H9 (cell line): Measurements from ENCODE around the gene SLC13A5. TPM values are rescaled to one million over a fixed set of nuclear protein-coding genes. Genes with fewer than 3 reads are reported as not detected.

Source experiments
- DNase-seq: peaks from one replicate; pipeline ENCODE4 v3.0.0-alpha.2; 2017
- H2AFZ ChIP-seq: one replicate; pipeline ENCODE4 v1.6.1; 2013; ENCODE audit warnings: mild to moderate bottlenecking, low read length, control low read depth, moderate library complexity
- H2AK5ac ChIP-seq: 2 replicates; pipeline ENCODE4 v1.6.1; 2013; ENCODE audit warnings: low read length, control low read depth, mixed read lengths; ENCODE audit not compliant: insufficient read length
- H2BK120ac ChIP-seq: one replicate; pipeline ENCODE4 v1.6.1; 2013; ENCODE audit warnings: low read depth, mild to moderate bottlenecking, low read length, control low read depth, inconsistent platforms; ENCODE audit not compliant: poor library complexity, severe bottlenecking
- H2BK12ac ChIP-seq: 2 replicates; pipeline ENCODE4 v1.6.1; 2013; ENCODE audit warnings: low read length, control low read depth, mixed read lengths, low read depth; ENCODE audit not compliant: insufficient read length
- H2BK15ac ChIP-seq: 2 replicates; pipeline ENCODE4 v1.6.1; 2013; ENCODE audit warnings: low read depth, low read length, control low read depth
- H2BK20ac ChIP-seq: one replicate; pipeline ENCODE4 v1.6.1; 2013; ENCODE audit warnings: low read depth, mild to moderate bottlenecking, low read length, control low read depth, inconsistent platforms; ENCODE audit not compliant: poor library complexity, severe bottlenecking
- H2BK5ac ChIP-seq: 2 replicates; pipeline ENCODE4 v1.6.1; 2013; ENCODE audit warnings: low read length, control low read depth, mixed read lengths; ENCODE audit not compliant: insufficient read length
- H3K14ac ChIP-seq: 2 replicates; pipeline ENCODE4 v1.6.1; 2013; ENCODE audit warnings: low read length, control low read depth; ENCODE audit not compliant: insufficient read depth
- H3K18ac ChIP-seq: 2 replicates; pipeline ENCODE4 v1.6.1; 2013; ENCODE audit warnings: low read depth, mild to moderate bottlenecking, mixed read lengths, low read length, control low read depth; ENCODE audit not compliant: insufficient read length
- H3K23ac ChIP-seq: 2 replicates; pipeline ENCODE4 v1.6.1; 2013; ENCODE audit warnings: low read length, control low read depth, mixed read lengths, low read depth; ENCODE audit not compliant: insufficient read length
- H3K23me2 ChIP-seq: 2 replicates; pipeline ENCODE4 v1.6.1; 2013; ENCODE audit warnings: low read depth, mild to moderate bottlenecking, mixed read lengths, low read length, control low read depth; ENCODE audit not compliant: insufficient read length, poor library complexity, severe bottlenecking
- H3K27ac ChIP-seq: 2 replicates; pipeline ENCODE4 v1.5.1; 2013; ENCODE audit warnings: low read length, control low read depth, mixed read lengths, low read depth; ENCODE audit not compliant: insufficient read length
- H3K27me3 ChIP-seq: 2 replicates; pipeline ENCODE4 v1.6.1; 2013; ENCODE audit warnings: low read length, control low read depth, inconsistent platforms; ENCODE audit not compliant: insufficient read depth
- H3K4ac ChIP-seq: 2 replicates; pipeline ENCODE4 v1.6.1; 2013; ENCODE audit warnings: low read depth, mild to moderate bottlenecking, control low read depth, inconsistent platforms, low read length, moderate library complexity
- H3K4me1 ChIP-seq: 2 replicates; pipeline ENCODE4 v1.6.1; 2013; ENCODE audit warnings: low read length, control low read depth, inconsistent platforms; ENCODE audit not compliant: insufficient read depth
- H3K4me2 ChIP-seq: 2 replicates; pipeline ENCODE4 v1.6.1; 2013; ENCODE audit warnings: low read length, control low read depth, mixed read lengths; ENCODE audit not compliant: insufficient read length, insufficient read depth
- H3K56ac ChIP-seq: 2 replicates; pipeline ENCODE4 v1.6.1; 2013; ENCODE audit warnings: low read depth, mild to moderate bottlenecking, mixed read lengths, low read length, control low read depth; ENCODE audit not compliant: insufficient read length
- H3K79me1 ChIP-seq: 2 replicates; pipeline ENCODE4 v1.6.1; 2013; ENCODE audit warnings: low read depth, mild to moderate bottlenecking, moderate library complexity, low read length, control low read depth, inconsistent platforms; ENCODE audit not compliant: insufficient read depth, poor library complexity, severe bottlenecking
- H3K79me2 ChIP-seq: 2 replicates; pipeline ENCODE4 v1.6.1; 2013; ENCODE audit warnings: low read length, control low read depth, inconsistent platforms; ENCODE audit not compliant: insufficient read depth
- H3K9ac ChIP-seq: 2 replicates; pipeline ENCODE4 v1.6.1; 2013; ENCODE audit warnings: low read length, control low read depth, mixed read lengths; ENCODE audit not compliant: insufficient read length; ENCODE audit errors: extremely low read depth
- H3K9me3 ChIP-seq: one replicate; pipeline ENCODE4 v1.6.1; 2013; ENCODE audit warnings: low read depth, low read length, inconsistent platforms; ENCODE audit not compliant: control insufficient read depth
- H3T11ph ChIP-seq: one replicate; pipeline ENCODE4 v1.6.1; 2013; ENCODE audit warnings: mild to moderate bottlenecking, low read length, control low read depth, inconsistent platforms
- H4K20me1 ChIP-seq: one replicate; pipeline ENCODE4 v1.6.1; 2013; ENCODE audit not compliant: control insufficient read depth, insufficient read length, insufficient read depth
- H4K5ac ChIP-seq: 2 replicates; pipeline ENCODE4 v1.6.1; 2013; ENCODE audit warnings: low read depth, mild to moderate bottlenecking, mixed read lengths, low read length, control low read depth; ENCODE audit not compliant: insufficient read length
- H4K8ac ChIP-seq: replicated peaks from 2 replicates; pipeline ENCODE4 v1.6.1; 2013; ENCODE audit warnings: low read length, control low read depth, mixed read lengths, low read depth; ENCODE audit not compliant: insufficient read length
- H4K91ac ChIP-seq: 2 replicates; pipeline ENCODE4 v1.6.1; 2013; ENCODE audit warnings: low read depth, mild to moderate bottlenecking, moderate library complexity, mixed read lengths, low read length, control low read depth; ENCODE audit not compliant: insufficient read length
- H3K27ac Mint-ChIP-seq, 3 experiments: 2 replicates in 2 of 3; 3 replicates in 1 of 3; pipeline ENCODE4 v1.8.0; 2020 to 2021; ENCODE audit warnings: mixed read lengths in 3 of 3, mild to moderate bottlenecking in 1 of 3, moderate library complexity in 1 of 3
- H3K27me3 Mint-ChIP-seq: 2 replicates; pipeline ENCODE4 v1.8.0; 2021; ENCODE audit warnings: low read depth, mild to moderate bottlenecking, moderate library complexity, mixed read lengths
- H3K36me3 Mint-ChIP-seq, 3 experiments: 2 replicates in 2 of 3; 3 replicates in 1 of 3; pipeline ENCODE4 v1.8.0; 2020 to 2021; ENCODE audit warnings: low read depth in 3 of 3, mixed read lengths in 3 of 3; ENCODE audit not compliant: insufficient read depth in 1 of 3
- H3K4me1 Mint-ChIP-seq, 2 experiments: 2 replicates each; pipeline ENCODE4 v1.8.0; 2020; ENCODE audit warnings: mixed read lengths in 2 of 2
- H3K4me3 Mint-ChIP-seq, 2 experiments: 2 replicates in 1 of 2; 3 replicates in 1 of 2; pipeline ENCODE4 v1.8.0; 2020 to 2021; ENCODE audit warnings: mild to moderate bottlenecking in 2 of 2, mixed read lengths in 2 of 2, moderate library complexity in 1 of 2
- H3K9me3 Mint-ChIP-seq, 2 experiments: 2 replicates in 1 of 2; 3 replicates in 1 of 2; pipeline ENCODE4 v1.8.0; 2020; ENCODE audit warnings: mild to moderate bottlenecking in 2 of 2, mixed read lengths in 2 of 2, moderate library complexity in 1 of 2
- WGBS: extraction: QIAGEN DNeasy Blood & Tissue Kit; methylation state at CpG from one replicate; pipeline ENCODE4 v1.1.7; 2013; ENCODE audit warnings: missing lambda C conversion rate, low lambda C conversion rate, mixed read lengths; ENCODE audit not compliant: insufficient read length; ENCODE audit errors: extremely low coverage; 5-methylcytosine and 5-hydroxymethylcytosine counted together
- total RNA-seq: library from RNA; stranded (reverse); gene quantifications from 2 replicates; pipeline ENCODE4 v1.2.1, GENCODE V29; 2021
- TF ChIP-seq, protein P1 (sequence below): fragments of 200-600 bp; sonication (generic); conservative IDR thresholded peaks from 3 replicates; pipeline ENCODE4 v1.8.0; 2021; ENCODE audit warnings: antibody characterized with exemption, mild to moderate bottlenecking

Gene SLC13A5
- total RNA-seq, 1 experiment from 2014 or later, result 1.6 TPM

DNA sequence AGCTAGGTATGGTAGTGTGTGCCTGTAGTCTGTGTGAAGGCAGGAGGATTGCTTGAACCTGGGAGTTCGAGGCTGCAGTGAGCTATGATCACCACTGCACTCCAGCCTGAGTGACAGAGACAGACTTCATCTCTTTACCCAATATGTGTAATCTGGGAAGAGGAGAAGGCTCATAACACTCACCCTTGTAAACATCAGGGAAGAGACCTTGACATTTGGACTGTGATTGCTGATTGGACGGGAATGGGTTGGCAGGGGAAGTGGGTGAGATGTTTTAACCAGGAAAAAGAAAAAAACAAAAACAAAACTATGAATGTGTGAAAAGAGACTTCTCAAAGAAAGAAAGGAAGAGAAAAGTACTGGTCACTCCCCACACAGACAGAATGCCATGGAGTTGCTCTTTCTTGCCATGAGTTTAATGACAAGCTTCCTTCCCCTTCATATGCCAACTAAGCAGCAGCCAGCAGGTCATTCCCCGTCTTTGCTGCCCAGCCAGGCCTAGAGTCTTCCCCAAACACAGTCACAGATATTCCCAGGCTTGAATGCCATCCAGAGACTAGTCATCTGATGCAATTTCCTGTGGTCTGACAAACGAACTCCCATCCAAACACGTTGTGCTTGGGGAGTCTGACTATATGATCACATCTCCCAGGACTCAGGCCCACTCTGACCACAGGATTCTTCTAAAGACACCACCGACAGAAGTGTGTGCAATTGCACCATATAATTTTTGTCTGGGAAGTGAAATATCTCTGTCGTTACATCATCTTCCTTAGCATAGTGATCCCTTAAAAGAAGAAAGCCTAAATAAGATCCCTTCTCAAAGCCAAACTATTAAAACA lies 39.1 kb upstream of the SLC13A5 start:
- Histone ChIP-seq H2AFZ (no peak overlapping the region), H3K14ac (no peak overlapping the region; the same call in 1 of the 2 replicates), H3K27ac (no peak overlapping the region), H3K79me1 (no peaks in the 10 kb centered on the region), H2BK15ac (no peak overlapping the region), H2BK20ac (no peak overlapping the region), H3K27me3 (no peaks in the 10 kb centered on the region), H3T11ph (no peak overlapping the region), H3K56ac (no peak overlapping the region), H2AK5ac (no peak overlapping the region), H3K4ac (no peak overlapping the region), H3K18ac (no peak overlapping the region), H4K5ac (no peak overlapping the region), H3K9me3 (no peaks in the 10 kb centered on the region), H3K23ac (no peak overlapping the region), H3K9ac (no peak overlapping the region), H3K23me2 (no peaks in the 10 kb centered on the region), H4K8ac (no peak overlapping the region), H3K4me1 (peaks cover 9% of the 10 kb centered on the region; the same call in 1 of the 2 replicates), H4K91ac (no peak overlapping the region), H3K79me2 (no peaks in the 10 kb centered on the region), H3K4me2 (no peak overlapping the region), H2BK12ac (no peak overlapping the region), H2BK120ac (no peak overlapping the region), H2BK5ac (no peak overlapping the region), H4K20me1 (no peaks in the 10 kb centered on the region)
- peaks cover 4 to 8% of the 10 kb centered on the region in 2 experiments; a peak in 3 of 5 replicates for H3K9me3 Mint-ChIP-seq
- H3K4me1 Mint-ChIP-seq, result peaks cover 24 to 27% of the 10 kb centered on the region in 2 experiments
- no peak overlapping the region for H3K4me3 Mint-ChIP-seq
- H3K36me3 Mint-ChIP-seq, result no peaks in the 10 kb centered on the region
- H3K27me3 Mint-ChIP-seq, result no peaks in the 10 kb centered on the region; the same call in 1 of the 2 replicates
- TF ChIP-seq, protein P1, sequence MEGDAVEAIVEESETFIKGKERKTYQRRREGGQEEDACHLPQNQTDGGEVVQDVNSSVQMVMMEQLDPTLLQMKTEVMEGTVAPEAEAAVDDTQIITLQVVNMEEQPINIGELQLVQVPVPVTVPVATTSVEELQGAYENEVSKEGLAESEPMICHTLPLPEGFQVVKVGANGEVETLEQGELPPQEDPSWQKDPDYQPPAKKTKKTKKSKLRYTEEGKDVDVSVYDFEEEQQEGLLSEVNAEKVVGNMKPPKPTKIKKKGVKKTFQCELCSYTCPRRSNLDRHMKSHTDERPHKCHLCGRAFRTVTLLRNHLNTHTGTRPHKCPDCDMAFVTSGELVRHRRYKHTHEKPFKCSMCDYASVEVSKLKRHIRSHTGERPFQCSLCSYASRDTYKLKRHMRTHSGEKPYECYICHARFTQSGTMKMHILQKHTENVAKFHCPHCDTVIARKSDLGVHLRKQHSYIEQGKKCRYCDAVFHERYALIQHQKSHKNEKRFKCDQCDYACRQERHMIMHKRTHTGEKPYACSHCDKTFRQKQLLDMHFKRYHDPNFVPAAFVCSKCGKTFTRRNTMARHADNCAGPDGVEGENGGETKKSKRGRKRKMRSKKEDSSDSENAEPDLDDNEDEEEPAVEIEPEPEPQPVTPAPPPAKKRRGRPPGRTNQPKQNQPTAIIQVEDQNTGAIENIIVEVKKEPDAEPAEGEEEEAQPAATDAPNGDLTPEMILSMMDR, result no peak
- DNase-seq, result no peak
- H3K27ac Mint-ChIP-seq, result peak overlapping the region; percentile 9 to 92 (median 72); a peak in 3 of 7 replicates
- no CpG with 5 or more reads among the region's 7 CpGs for WGBS
